Measurements from ENCODE around the gene ANKRD30A. TPM values are rescaled to one million over a fixed set of nuclear protein-coding genes. Genes with fewer than 3 reads are reported as not detected.
"Not testable (repeated sequence)": the region's sequence is repeated elsewhere in the genome, so short reads cannot be mapped to it uniquely, and the experiment has no call there.

The ANKRD30A gene
- total RNA-seq, 2 experiments from 2014 or later = not detected

GRCh38 chr10:37125921-37126320, 523 bp downstream of the ANKRD30A start:
- no peaks in the 10 kb centered on the region for H3K36me3 Mint-ChIP-seq (ENCODE audit: low read depth)
- H3K4me3 Mint-ChIP-seq = no peak overlapping the region
- DNase-seq (no peak), ATAC-seq (ENCODE audit: poor library complexity) (no peak)
- Histone ChIP-seq H3K9me3 (ENCODE audit: control insufficient read depth in 1 of 2, insufficient read depth in 1 of 2, low read length in 2 of 2) (peaks cover 0 to 47% of the 10 kb centered on the region in 2 experiments), H3K36me3 (ENCODE audit: insufficient read depth, low read length) (no peaks in the 10 kb centered on the region), H3K27me3 (ENCODE audit: control insufficient read depth in 1 of 2, insufficient read depth in 2 of 2, low read length in 2 of 2) (no peaks in the 10 kb centered on the region), H3K4me3 (ENCODE audit: low read length) (no peak overlapping the region), H3K4me1 (ENCODE audit: insufficient read depth, low read length) (no peaks in the 10 kb centered on the region), H3K27ac (ENCODE audit: low read depth in 1 of 2, low read length in 2 of 2) (no peak overlapping the region)
- peaks cover 5% of the 10 kb centered on the region for H3K9me3 Mint-ChIP-seq
- TF ChIP-seq CTCF (IDR thresholded peaks at IDR 0.05) = no peak
- no peaks in the 10 kb centered on the region for H3K27me3 Mint-ChIP-seq
- CTCF ChIA-PET = no interaction called here
- H3K27ac Mint-ChIP-seq = no peak overlapping the region
- intact Hi-C loops (cut with DNase I, micrococcal nuclease) = no loop called here
- POLR2A ChIA-PET = no interaction called here
- H3K4me1 Mint-ChIP-seq (ENCODE audit: low read depth) = no peaks in the 10 kb centered on the region

GRCh38 chr10:37146443-37146842, 21.0 kb downstream of the ANKRD30A start:
- ChIA-PET POLR2A (no interaction called here), CTCF (no interaction called here)
- Histone ChIP-seq H3K36me3 (ENCODE audit: insufficient read depth, low read length) (no peaks in the 10 kb centered on the region), H3K27ac (ENCODE audit: low read depth in 1 of 2, low read length in 2 of 2) (no peak overlapping the region), H3K9me3 (ENCODE audit: control insufficient read depth in 1 of 2, insufficient read depth in 1 of 2, low read length in 2 of 2) (peaks cover 0 to 4% of the 10 kb centered on the region in 2 experiments), H3K4me1 (ENCODE audit: insufficient read depth, low read length) (no peaks in the 10 kb centered on the region), H3K27me3 (ENCODE audit: control insufficient read depth in 1 of 2, insufficient read depth in 2 of 2, low read length in 2 of 2) (no peaks in the 10 kb centered on the region), H3K4me3 (ENCODE audit: low read length) (no peak overlapping the region)
- intact Hi-C loops (cut with DNase I, micrococcal nuclease) = no loop called here
- Mint-ChIP-seq H3K27ac (no peak overlapping the region), H3K9me3 (peaks cover 8% of the 10 kb centered on the region), H3K4me1 (ENCODE audit: low read depth) (no peaks in the 10 kb centered on the region), H3K27me3 (no peaks in the 10 kb centered on the region), H3K4me3 (no peak overlapping the region), H3K36me3 (ENCODE audit: low read depth) (no peaks in the 10 kb centered on the region)
- ATAC-seq (ENCODE audit: poor library complexity) (no peak), DNase-seq (no peak)
- TF ChIP-seq CTCF (IDR thresholded peaks at IDR 0.05) = no peak

- H3K27me3 ChIP-seq (ENCODE audit: control insufficient read depth in 1 of 2, insufficient read depth in 2 of 2, low read length in 2 of 2); H3K9me3 ChIP-seq (ENCODE audit: control insufficient read depth in 1 of 2, insufficient read depth in 1 of 2, low read length in 2 of 2); intact Hi-C loops (cut with DNase I, micrococcal nuclease); H3K27ac Mint-ChIP-seq; H3K27ac ChIP-seq (ENCODE audit: low read depth in 1 of 2, low read length in 2 of 2); ATAC-seq (ENCODE audit: poor library complexity); H3K36me3 ChIP-seq (ENCODE audit: insufficient read depth, low read length); POLR2A ChIA-PET; H3K36me3 Mint-ChIP-seq (ENCODE audit: low read depth); H3K9me3 Mint-ChIP-seq; DNase-seq; CTCF ChIA-PET; H3K4me1 ChIP-seq (ENCODE audit: insufficient read depth, low read length); H3K4me3 ChIP-seq (ENCODE audit: low read length); H3K27me3 Mint-ChIP-seq; H3K4me1 Mint-ChIP-seq (ENCODE audit: low read depth); H3K4me3 Mint-ChIP-seq: not testable (repeated sequence)
These were observed 37.0 kb downstream of the ANKRD30A start for GRCh38 chr10:37162430-37162829.

GRCh38 chr10:37171945-37172344, 46.5 kb downstream of the ANKRD30A start:
- H3K27me3 ChIP-seq (ENCODE audit: control insufficient read depth in 1 of 2, insufficient read depth in 2 of 2, low read length in 2 of 2); H3K4me1 ChIP-seq (ENCODE audit: insufficient read depth, low read length); POLR2A ChIA-PET; H3K9me3 ChIP-seq (ENCODE audit: control insufficient read depth in 1 of 2, insufficient read depth in 1 of 2, low read length in 2 of 2); H3K27ac ChIP-seq (ENCODE audit: low read depth in 1 of 2, low read length in 2 of 2); H3K9me3 Mint-ChIP-seq; ATAC-seq (ENCODE audit: poor library complexity); DNase-seq; CTCF ChIA-PET; H3K27me3 Mint-ChIP-seq; H3K27ac Mint-ChIP-seq; H3K4me1 Mint-ChIP-seq (ENCODE audit: low read depth); H3K36me3 Mint-ChIP-seq (ENCODE audit: low read depth); H3K4me3 Mint-ChIP-seq; H3K36me3 ChIP-seq (ENCODE audit: insufficient read depth, low read length); H3K4me3 ChIP-seq (ENCODE audit: low read length): not testable (repeated sequence)
- intact Hi-C loops (cut with DNase I, micrococcal nuclease) = loop anchor here in 1 of 2 experiments (10.0 kb wide), 1 partner anchor 63 kb away; no protein-coding TSS in a partner anchor

GRCh38 chr10:37178296-37178695, 52.9 kb downstream of the ANKRD30A start:
- H3K27me3 Mint-ChIP-seq; H3K4me3 ChIP-seq (ENCODE audit: low read length); H3K9me3 Mint-ChIP-seq; H3K4me1 ChIP-seq (ENCODE audit: insufficient read depth, low read length); H3K27me3 ChIP-seq (ENCODE audit: control insufficient read depth in 1 of 2, insufficient read depth in 2 of 2, low read length in 2 of 2); DNase-seq; CTCF ChIA-PET; ATAC-seq (ENCODE audit: poor library complexity); H3K9me3 ChIP-seq (ENCODE audit: control insufficient read depth in 1 of 2, insufficient read depth in 1 of 2, low read length in 2 of 2); H3K27ac Mint-ChIP-seq; H3K27ac ChIP-seq (ENCODE audit: low read depth in 1 of 2, low read length in 2 of 2); POLR2A ChIA-PET; H3K36me3 Mint-ChIP-seq (ENCODE audit: low read depth); H3K4me1 Mint-ChIP-seq (ENCODE audit: low read depth); H3K4me3 Mint-ChIP-seq; H3K36me3 ChIP-seq (ENCODE audit: insufficient read depth, low read length): not testable (repeated sequence)
- intact Hi-C loops (cut with DNase I, micrococcal nuclease) = loop anchor here in 1 of 2 experiments (10.0 kb wide), 1 partner anchor 57 kb away; no protein-coding TSS in a partner anchor

- intact Hi-C loops (cut with DNase I, micrococcal nuclease); POLR2A ChIA-PET; H3K27me3 ChIP-seq (ENCODE audit: control insufficient read depth in 1 of 2, insufficient read depth in 2 of 2, low read length in 2 of 2); H3K4me3 ChIP-seq (ENCODE audit: low read length); H3K36me3 ChIP-seq (ENCODE audit: insufficient read depth, low read length); H3K36me3 Mint-ChIP-seq (ENCODE audit: low read depth); H3K27ac ChIP-seq (ENCODE audit: low read depth in 1 of 2, low read length in 2 of 2); DNase-seq; H3K4me3 Mint-ChIP-seq; H3K27me3 Mint-ChIP-seq; CTCF ChIA-PET; H3K9me3 Mint-ChIP-seq; H3K9me3 ChIP-seq (ENCODE audit: control insufficient read depth in 1 of 2, insufficient read depth in 1 of 2, low read length in 2 of 2); H3K4me1 ChIP-seq (ENCODE audit: insufficient read depth, low read length); H3K27ac Mint-ChIP-seq; H3K4me1 Mint-ChIP-seq (ENCODE audit: low read depth); ATAC-seq (ENCODE audit: poor library complexity): not testable (repeated sequence)
These were observed 57.3 kb downstream of the ANKRD30A start for GRCh38 chr10:37182719-37183118.

All from CD4-positive, alpha-beta T cell (primary cell).